Right lung (tissue), 5 donors: ENCODE measurements around the gene COL8A2. TPM values are rescaled to one million over a fixed set of nuclear protein-coding genes. Genes with fewer than 3 reads are reported as not detected.

Source experiments
- DNase-seq, 2 donors: peaks; one replicate each; pipeline ENCODE4 v3.0.0-alpha.2; 2013
- polyA plus RNA-seq, 5 donors: library from polyadenylated mRNA; unstranded; fragments of 120-200 nt; gene quantifications; one replicate each; pipeline versions ENCODE4 v1.2.1 to v1.2.3, GENCODE V29; 2013; ENCODE audit warnings: inconsistent platforms in 1 of 5, low replicate concordance in 1 of 5; ENCODE audit not compliant: insufficient read length in 5 of 5, insufficient read depth in 1 of 5

The COL8A2 gene
- polyA plus RNA-seq, 5 donors, result 0.58 to 1.2 (median 1.1) TPM

- no peak for DNase-seq
Measured at GRCh38 chr1:36157973-36158826, 33.2 kb upstream of the COL8A2 start.

DNA sequence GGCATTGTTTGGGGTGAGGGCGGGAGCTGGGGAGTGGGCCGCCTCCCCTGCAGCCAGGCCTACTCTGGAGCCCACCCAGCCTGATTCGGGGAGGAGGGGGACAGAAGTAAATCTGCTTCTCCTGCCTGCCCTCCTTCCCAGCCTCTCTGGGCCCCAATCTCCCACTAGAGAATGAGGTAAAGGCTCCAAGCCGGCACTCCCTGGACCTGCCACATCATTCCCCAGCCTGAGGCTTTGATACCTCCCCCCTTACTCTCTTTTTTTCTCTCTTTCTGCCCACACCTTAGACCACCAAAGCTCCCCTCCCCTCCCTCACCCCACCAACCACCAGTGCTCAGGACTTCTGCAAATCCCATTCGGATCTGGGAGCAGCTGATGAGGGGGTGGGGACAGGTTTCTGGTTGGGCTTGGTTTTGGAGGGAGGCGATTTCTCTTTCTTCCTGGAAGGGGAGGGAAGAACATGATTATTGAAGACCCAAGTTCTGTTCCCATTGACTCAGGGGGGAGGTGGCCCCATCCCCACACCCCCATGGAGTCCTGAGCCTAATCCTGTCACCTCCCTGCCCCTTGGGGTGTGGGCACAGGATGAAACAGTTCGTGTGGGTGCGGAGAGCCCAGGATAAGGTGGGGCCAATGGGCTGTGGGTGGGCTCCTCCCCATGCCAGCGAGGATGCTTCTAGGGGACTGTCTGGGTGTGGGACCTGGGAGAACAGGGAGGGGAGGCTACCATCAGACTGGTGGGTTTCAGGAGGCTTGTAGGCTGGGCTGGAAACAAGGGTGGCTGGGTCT is 32.3 kb upstream of the COL8A2 start:
- DNase-seq, result no peak

DNA sequence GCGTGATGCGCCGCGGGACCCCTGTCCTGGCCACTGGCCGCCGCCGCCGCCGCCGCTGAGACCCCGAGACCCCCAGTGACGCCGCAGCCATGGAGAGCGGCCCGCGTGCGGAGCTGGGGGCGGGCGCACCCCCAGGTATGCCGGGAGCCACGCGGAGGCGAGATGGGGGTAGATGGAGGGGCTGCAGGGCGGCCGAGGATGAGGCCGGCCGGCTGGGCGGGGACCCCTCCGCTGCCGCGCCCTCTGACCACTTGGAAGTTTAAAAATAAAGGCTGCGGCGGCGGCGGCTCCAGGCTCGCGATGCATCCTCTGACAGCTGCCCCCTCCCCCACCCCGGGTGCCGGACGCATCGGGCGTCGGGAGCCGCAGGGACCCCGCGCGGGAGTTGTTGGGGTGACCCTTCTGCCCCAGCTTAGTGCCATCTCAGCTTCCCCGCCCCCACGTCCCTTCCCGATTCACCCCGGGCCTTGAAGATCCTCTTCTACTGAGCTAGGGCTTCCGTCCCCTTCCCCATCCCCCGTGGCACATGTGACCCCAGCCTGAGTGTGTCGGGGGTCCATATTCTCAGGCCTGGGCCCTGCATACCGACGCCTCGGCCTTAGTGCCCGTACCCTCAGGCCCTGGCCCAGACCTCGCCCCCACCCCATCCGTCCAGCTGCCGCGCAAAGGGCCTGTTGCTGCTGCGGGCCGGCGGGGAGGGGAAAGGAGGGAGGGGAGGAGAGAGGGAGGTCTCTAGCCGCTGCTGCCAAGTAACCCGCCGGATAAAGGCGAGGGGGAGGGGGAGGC is 31.5 kb upstream of the COL8A2 start:
- DNase-seq, result peak; percentile 81 to 83

DNA sequence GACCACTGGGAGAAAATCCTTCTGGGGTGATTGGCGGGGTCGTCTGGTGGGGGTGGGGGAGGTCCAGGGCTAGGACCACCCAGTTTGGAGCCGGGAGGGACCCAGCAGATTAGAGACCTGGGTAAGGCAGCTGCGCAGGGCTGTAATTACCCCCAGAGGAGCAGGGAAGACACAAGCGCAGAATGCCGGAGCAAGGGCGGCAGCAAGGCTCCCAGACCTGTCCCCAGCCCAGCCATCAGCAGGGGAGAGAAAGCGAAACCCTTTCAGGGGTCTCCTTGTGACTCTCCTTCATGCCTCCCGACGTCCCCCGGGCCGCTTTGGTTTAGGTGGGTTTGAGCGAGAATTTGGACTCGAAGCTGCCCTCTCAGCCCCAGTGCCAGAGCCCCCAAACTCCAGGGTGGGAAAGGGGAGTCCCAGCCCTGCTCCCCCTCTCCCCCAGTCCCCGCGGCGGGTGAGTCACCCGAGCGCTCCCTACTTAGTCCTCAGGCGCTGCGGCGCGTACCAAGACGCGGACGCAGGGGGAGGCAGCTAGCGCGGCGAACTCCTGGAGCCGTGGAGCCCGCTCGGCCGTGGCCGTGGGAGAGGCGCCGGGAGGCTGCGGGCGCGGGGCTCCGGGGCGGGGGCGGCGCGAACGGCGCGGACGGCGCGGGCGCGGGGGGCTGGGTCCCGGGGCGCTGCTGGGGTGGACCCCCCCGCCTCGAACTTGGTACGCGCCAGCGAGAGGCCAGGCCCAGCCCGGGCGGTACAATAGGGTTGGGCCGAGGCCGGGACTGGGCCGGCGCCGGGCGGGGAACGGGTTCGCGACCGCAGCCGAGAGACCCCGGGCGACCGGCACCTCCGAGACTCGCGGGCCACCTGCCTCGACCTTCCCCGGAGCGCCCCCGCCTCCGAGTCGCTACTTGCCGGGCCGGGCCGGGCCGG is 30.6 kb upstream of the COL8A2 start, which contains the start of gene MAP7D1:
Gene MAP7D1 (plus strand): TSS at position 753 of the 921 bp plus-strand sequence. CDS start 258 bp downstream, outside the sequence.
- peak; percentile 85 to 87 for DNase-seq

DNA sequence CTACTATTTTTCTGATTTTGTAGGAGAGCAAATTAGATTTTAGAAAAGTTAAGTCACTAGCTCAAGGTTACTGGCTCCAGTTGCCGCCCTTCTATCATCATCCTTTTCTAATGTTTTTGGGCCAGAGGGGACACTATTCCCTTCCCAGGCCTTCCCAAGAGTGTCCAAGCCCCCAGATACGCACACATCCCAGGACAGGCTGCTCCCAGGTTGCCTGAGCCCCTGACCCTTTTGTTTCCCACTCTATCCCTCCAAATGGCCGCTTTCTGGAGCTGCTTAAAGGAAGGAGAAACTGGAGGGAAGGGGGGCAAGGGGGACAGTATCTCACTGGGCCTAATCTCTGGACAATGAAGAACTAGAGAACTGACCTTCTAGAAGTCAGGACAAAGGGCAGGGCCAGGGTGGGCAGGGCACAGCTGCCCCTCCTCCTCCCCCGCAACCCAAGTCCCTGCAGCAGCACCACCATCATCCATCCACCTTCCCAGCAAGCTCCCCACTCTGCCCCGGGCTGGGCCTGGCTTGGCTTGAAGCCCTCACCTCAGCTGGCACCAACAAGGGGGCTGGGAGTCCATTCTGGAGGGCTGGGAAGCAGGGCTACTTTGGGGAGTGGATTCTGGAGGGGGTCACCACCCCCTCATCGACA is 29.9 kb upstream of the COL8A2 start:
- no peak for DNase-seq

DNA sequence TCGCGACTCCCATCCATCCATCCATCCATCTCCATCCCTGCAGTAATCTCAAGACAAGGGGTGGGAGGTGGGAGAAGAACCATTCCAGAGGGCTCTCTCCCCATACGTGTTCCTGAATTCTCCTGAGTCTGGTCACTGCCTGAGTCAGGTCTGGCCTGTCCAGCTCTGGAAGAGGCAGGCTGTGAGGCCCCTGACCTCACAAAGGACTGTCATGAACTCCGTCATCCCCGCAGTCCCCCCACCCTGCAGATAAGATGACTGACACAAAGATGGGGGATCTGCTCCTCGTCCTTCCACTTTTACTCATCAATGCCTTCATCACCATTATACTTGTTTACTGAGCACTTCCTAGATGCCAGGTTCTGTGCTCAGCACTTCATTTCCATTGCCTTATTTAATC is 29.3 kb upstream of the COL8A2 start:
- DNase-seq, result no peak

DNA sequence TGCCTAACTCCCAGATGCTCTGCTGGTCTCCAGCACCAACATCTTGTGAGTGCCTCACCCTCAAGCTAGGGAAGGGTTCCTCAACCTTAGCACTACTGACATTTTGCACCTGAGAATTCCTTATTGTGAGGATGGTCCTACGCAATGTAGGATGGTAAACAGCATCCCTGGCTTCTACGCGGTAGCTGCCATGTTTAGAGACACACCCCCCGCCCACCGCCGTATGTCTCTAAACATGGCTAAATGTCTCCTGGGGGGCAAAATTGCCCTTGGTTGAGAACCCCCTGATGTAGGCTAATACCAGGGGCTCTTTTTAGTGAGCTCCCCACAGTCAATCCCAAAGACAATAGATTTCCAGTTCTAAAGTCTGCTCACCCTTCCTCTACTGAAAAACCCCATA is 28.5 kb upstream of the COL8A2 start:
- DNase-seq, result no peak

DNA sequence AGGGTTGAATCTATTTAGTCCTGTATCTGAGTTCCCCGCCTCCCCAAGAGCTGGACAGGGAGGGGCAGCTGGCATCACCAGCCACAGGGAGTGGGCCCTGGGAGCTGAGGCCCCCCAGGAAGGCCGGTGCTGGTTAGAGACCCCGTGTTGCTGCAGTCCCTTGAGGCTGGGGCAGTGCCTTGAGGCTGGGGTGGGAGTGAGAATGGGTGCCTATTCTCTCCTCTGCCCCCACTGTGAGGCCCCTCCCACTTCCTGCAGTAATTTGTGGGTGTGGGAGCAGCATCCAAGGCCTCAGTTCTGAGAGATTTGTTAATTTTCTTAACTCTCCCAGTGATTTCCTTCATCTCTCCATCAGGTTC is 26.8 kb upstream of the COL8A2 start:
- no peak for DNase-seq

- DNase-seq, result no peak
Measured at GRCh38 chr1:36151134-36151844, 26.3 kb upstream of the COL8A2 start.

GRCh38 chr1:36150296-36151133 is 25.5 kb upstream of the COL8A2 start:
- DNase-seq, result peak in 1 of 2 donors; percentile 68

GRCh38 chr1:36149973-36150295 is 24.9 kb upstream of the COL8A2 start:
- DNase-seq, result no peak

- peak; percentile 99 for DNase-seq
Measured at GRCh38 chr1:36149237-36149972, 24.4 kb upstream of the COL8A2 start, which contains the start of gene TRAPPC3. Gene TRAPPC3 (minus strand): TSS chr1:36149486. CDS start chr1:36149378, 108 bp downstream.

- no peak for DNase-seq
Measured at GRCh38 chr1:36148821-36149236, 23.8 kb upstream of the COL8A2 start.

DNA sequence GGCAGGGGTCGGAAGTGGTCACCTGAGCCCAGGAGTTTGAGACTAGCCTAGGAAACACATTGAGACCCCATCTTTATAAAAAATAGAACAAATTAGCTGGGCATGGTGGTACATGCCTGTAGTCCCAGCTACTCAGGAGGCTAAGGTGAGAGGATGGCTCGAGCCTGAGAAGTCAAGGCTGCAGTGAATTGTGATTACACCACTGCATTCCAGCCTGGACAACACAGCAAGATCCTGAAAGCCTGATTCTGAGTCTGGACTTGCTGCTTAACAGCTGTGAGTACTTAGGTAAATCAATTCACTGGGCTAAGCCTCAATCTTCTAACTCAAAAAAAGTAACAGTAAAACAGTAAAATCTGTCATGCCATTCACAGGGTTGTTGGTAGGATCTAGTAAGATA is 19.4 kb upstream of the COL8A2 start:
- DNase-seq, result no peak

- DNase-seq, result no peak
Measured at GRCh38 chr1:36143424-36143823, 18.4 kb upstream of the COL8A2 start.

DNA sequence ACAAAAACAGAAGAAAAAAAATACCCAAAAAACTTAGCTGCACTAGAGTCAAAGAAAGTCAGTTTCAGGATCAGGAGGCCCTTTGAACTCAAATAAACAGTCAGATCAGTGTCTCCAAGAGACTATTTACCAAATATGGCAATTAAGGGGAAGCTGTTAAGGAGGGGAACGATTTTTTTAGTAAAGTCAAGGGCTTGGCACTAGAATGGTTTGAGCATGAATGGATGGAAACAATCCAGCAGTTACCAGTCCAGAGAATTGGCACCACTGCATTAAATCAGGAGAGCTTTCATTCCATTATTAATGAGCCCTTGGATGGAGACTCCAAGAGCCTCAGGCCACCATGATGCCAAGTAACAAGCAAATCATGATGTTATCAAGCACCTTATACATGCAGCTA is 17.1 kb upstream of the COL8A2 start:
- DNase-seq, result no peak

DNA sequence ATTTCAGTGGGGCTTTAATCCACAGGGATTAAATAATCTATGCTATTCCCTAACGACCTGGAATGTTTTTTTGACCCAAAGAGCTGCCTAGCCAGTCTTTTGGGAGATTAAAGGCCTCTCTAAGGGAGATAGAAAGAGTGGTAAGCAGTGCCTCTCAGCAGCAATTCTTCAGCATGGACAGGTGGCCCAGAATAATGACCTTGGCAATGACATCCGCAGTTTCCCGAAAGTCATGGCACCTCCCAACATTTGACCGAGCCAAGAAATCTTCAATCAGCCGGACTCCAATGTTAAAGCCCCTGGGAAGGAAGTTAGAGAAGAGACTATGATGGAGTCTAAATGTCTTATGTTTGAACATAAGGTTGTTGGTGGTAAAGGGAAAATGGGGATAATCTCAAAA is 14.5 kb upstream of the COL8A2 start:
- DNase-seq, result no peak

DNA sequence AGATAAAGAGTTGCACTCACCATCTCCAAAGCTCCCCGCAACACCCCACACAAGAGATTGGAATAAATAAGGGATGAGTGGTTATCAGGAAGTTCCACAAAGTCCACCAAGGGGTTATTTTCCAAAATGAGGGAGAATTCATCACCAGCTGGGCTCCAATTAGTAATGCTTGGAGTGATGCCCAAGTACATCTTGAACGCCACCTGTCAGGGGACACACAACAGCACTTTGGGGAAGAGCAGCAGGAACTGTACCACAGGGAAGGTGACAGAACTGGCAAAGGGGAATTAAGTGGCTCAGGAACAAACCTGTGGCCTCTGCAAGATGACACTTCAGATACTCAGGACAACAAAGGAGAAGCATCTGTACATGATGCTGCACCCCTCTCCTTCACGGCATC is 12.8 kb upstream of the COL8A2 start:
- no peak for DNase-seq
